ENCODE data around the gene DIRAS2. TPM values are rescaled to one million over a fixed set of nuclear protein-coding genes. Genes with fewer than 3 reads are reported as not detected.

Gene DIRAS2
- polyA plus RNA-seq, 1 experiment, result not detected

DNA sequence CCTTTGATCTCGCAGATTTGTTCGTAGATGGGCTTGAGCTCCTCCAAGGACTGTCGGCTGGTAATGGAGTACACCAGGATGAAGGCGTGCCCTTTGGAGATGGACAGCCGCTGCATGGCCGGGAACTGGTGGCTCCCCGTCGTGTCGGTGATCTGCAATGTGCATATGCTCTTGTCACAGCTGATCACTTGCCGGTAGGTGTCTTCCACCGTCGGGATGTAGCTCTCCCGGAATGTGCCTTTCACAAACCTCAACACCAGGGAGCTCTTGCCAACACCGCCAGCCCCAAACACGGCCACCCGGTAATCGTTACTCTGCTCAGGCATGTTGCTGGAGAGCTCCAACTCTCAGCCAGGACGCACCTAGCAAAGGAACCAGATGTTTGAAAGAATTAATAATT lies 29.1 kb downstream of the DIRAS2 start:
- no peak for DNase-seq (ENCODE audit: low read depth)
- TF ChIP-seq, protein P1, sequence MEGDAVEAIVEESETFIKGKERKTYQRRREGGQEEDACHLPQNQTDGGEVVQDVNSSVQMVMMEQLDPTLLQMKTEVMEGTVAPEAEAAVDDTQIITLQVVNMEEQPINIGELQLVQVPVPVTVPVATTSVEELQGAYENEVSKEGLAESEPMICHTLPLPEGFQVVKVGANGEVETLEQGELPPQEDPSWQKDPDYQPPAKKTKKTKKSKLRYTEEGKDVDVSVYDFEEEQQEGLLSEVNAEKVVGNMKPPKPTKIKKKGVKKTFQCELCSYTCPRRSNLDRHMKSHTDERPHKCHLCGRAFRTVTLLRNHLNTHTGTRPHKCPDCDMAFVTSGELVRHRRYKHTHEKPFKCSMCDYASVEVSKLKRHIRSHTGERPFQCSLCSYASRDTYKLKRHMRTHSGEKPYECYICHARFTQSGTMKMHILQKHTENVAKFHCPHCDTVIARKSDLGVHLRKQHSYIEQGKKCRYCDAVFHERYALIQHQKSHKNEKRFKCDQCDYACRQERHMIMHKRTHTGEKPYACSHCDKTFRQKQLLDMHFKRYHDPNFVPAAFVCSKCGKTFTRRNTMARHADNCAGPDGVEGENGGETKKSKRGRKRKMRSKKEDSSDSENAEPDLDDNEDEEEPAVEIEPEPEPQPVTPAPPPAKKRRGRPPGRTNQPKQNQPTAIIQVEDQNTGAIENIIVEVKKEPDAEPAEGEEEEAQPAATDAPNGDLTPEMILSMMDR (IDR thresholded peaks at IDR 0.05; ENCODE audit: insufficient read depth, low read depth, low read length), result no peak
- ChIA-PET CTCF (no interaction called here), POLR2A (no interaction called here)
- no peak overlapping the region for H3K4me3 ChIP-seq (ENCODE audit: low read depth, low read length)
- H3K27me3 ChIP-seq (ENCODE audit: control insufficient read depth, insufficient read depth, low read length), result no peaks in the 10 kb centered on the region
- H3K36me3 ChIP-seq (ENCODE audit: control insufficient read depth, insufficient read depth, low read length), result no peaks in the 10 kb centered on the region

DNA sequence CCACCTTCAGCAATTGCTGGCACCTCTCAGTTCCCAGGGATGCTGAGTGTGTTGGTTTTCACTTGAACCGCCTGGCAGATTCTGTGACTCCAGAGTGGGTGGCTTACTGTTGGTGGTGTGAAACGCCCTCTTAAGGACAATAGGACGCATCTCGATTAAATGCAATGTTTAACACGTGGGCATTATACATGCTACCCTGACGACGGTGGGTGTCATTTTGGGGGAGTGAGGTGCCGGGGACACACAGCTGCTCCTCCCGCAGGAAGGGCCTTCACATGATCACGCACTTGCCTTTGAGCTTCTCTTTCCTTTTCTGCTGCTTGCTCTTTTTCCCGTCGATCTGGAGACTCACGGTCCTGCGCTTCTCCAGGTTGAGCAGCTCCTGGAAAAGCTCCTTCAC lies 29.7 kb downstream of the DIRAS2 start:
- Histone ChIP-seq H3K36me3 (ENCODE audit: control insufficient read depth, insufficient read depth, low read length) (no peaks in the 10 kb centered on the region), H3K4me3 (ENCODE audit: low read depth, low read length) (no peak overlapping the region), H3K27me3 (ENCODE audit: control insufficient read depth, insufficient read depth, low read length) (no peaks in the 10 kb centered on the region)
- no peak for DNase-seq (ENCODE audit: low read depth)
- TF ChIP-seq, protein P1 (IDR thresholded peaks at IDR 0.05; ENCODE audit: insufficient read depth, low read depth, low read length), result no peak
- CTCF ChIA-PET, result interaction anchor here (1.0 kb wide), 1 partner anchor 11 kb away, joined by 3 read pairs; no protein-coding TSS in a partner anchor
- POLR2A ChIA-PET, result no interaction called here

DNA sequence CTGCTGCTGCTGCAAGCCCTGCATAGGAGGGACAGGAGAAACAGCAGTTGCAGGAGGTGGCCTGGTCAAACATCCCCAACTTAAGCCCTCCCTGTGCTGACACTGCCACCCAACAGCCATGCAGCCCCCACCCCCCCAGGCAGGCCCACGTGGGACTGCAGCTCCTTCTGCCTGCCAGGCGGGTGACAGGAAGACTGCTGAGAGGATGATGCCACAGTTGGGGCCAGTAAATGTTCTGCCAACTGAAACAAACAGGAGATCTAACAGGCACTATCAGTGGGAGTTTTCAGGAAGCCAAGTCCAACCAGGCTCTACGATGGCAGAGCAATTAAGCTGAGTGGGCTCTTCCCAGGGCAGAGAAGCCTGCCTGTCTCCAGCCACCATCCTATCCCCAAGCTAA lies 31.1 kb downstream of the DIRAS2 start:
- Histone ChIP-seq H3K36me3 (ENCODE audit: control insufficient read depth, insufficient read depth, low read length) (no peaks in the 10 kb centered on the region), H3K27me3 (ENCODE audit: control insufficient read depth, insufficient read depth, low read length) (no peaks in the 10 kb centered on the region), H3K4me3 (ENCODE audit: low read depth, low read length) (no peak overlapping the region)
- DNase-seq (ENCODE audit: low read depth), result no peak
- ChIA-PET CTCF (no interaction called here), POLR2A (no interaction called here)
- TF ChIP-seq, protein P1 (IDR thresholded peaks at IDR 0.05; ENCODE audit: insufficient read depth, low read depth, low read length), result no peak

DNA sequence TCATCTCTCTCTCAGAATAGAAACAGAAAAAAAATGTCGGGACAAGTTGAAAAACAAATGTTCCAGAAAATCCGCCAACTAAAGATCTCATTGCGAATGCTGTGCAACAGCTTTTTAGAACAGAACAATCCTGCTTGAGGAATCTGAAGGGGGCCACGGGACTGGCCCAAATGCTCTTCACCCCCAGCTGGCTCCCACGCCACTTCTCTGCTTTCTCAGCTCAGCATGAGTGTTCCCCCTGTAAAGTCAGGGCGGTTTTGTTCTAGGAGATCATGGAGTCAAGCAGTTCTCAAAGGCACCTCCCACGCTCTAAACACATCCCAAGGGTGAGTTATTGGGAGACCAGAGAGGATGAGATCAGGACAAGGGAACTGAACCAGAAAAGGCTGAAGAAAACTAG lies 31.5 kb downstream of the DIRAS2 start:
- ChIA-PET CTCF (no interaction called here), POLR2A (no interaction called here)
- Histone ChIP-seq H3K4me3 (ENCODE audit: low read depth, low read length) (no peak overlapping the region), H3K27me3 (ENCODE audit: control insufficient read depth, insufficient read depth, low read length) (no peaks in the 10 kb centered on the region), H3K36me3 (ENCODE audit: control insufficient read depth, insufficient read depth, low read length) (no peaks in the 10 kb centered on the region)
- TF ChIP-seq, protein P1 (IDR thresholded peaks at IDR 0.05; ENCODE audit: insufficient read depth, low read depth, low read length), result no peak
- no peak for DNase-seq (ENCODE audit: low read depth)

DNA sequence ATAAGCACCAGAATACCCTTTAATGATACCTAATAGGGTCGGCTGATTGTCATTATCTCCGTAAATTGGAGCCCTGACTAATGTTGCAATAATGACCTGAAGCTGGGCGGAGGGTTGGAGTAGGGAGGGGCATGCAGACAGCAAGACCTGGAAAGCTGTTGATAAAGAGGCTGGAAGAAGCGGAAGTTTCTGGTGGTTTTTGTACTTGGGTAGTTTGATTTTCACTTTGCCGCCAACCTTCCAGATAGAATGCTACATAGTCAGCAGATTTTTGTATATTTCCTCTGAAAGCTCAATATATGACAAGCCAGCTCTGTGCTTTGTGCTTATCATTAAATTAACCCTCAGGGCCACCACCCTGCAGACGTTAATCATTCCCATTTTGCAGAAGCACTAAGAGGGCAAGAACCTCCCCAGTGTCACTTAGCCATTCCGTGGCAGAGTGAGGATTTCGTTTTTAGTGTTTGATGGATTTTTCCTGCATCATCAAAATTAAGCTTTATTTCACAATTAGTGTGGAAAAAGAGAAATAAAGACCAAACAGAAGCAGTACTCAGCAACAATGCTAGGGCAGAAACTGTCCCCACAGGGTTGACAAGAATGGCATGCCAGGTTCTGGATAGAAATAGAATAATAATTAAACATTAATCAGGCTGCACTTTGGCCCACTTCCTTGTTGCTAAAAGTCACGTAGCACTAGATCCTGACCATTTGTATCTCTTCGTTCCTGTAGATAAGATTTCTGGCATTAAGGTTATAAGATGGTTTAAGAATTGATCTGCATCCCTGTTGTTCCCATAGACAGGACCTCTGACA lies 34.7 kb downstream of the DIRAS2 start:
- ChIA-PET CTCF (no interaction called here), POLR2A (no interaction called here)
- H3K36me3 ChIP-seq (ENCODE audit: control insufficient read depth, insufficient read depth, low read length), result no peaks in the 10 kb centered on the region
- TF ChIP-seq, protein P1 (IDR thresholded peaks at IDR 0.05; ENCODE audit: insufficient read depth, low read depth, low read length), result no peak
- DNase-seq (ENCODE audit: low read depth), result no peak
- no peak overlapping the region for H3K4me3 ChIP-seq (ENCODE audit: low read depth, low read length)
- H3K27me3 ChIP-seq (ENCODE audit: control insufficient read depth, insufficient read depth, low read length), result no peaks in the 10 kb centered on the region
